Heart left ventricle (tissue), 13 donors: ENCODE measurements around the gene AHCTF1.
"Not testable (repeated sequence)": the region's sequence is repeated elsewhere in the genome, so short reads cannot be mapped to it uniquely, and the experiment has no call there.

Experiments
- POLR2A ChIP-seq, 2 donors: fragments of 450-650 bp; IDR thresholded peaks; one replicate each; pipeline ENCODE4 v1.6.1; 2017; ENCODE audit warnings: antibody characterized with exemption in 2 of 2, mild to moderate bottlenecking in 2 of 2, moderate library complexity in 2 of 2
- TF ChIP-seq, protein P1 (sequence below), 12 donors: fragments of 200-600 bp; sonication (generic) in 4 of 12; IDR thresholded peaks; one replicate each; pipeline versions ENCODE4 v1.5.0 to v1.8.0; 2018 to 2022; ENCODE audit warnings: antibody characterized with exemption in 12 of 12, mild to moderate bottlenecking in 5 of 12
- donor health status: ischemic (EF 13 %, LVEDD 7.1; RV severe dilation, severe dysfunction).
- donor health status: DM: no; HTN: yes; CAD: no.
- donor health status: DM: no; HTN: no; CAD: no.
- donor health status: ischemic (EF 25% LVEDD 6.9; RV normal size, moderate dysfunction).
- donor health status: ischemic (EF 25% LVEDD 5.7; RV mildly dilated, moderate dysfunction).
- donor health status: ischemic (EF 35%, LVEDD 5.7; RV mildly dilated, moderate dysfunction).
- donor health status: nonischemic (EF 11% LVEDD 7.7; RV severe dilation, severe dysfunction).
- donor health status: DM: yes; HTN: yes; CAD: no.
- donor health status: PGD.
- donor health status: ischemic (EF 29% LVEDD 5.4; RV normal size, mild dysfunction).
- donor health status: nonischemic (EF 23%, LVEDD 6.1; RV moderate dilation, normal function).

- TF ChIP-seq, protein P1, sequence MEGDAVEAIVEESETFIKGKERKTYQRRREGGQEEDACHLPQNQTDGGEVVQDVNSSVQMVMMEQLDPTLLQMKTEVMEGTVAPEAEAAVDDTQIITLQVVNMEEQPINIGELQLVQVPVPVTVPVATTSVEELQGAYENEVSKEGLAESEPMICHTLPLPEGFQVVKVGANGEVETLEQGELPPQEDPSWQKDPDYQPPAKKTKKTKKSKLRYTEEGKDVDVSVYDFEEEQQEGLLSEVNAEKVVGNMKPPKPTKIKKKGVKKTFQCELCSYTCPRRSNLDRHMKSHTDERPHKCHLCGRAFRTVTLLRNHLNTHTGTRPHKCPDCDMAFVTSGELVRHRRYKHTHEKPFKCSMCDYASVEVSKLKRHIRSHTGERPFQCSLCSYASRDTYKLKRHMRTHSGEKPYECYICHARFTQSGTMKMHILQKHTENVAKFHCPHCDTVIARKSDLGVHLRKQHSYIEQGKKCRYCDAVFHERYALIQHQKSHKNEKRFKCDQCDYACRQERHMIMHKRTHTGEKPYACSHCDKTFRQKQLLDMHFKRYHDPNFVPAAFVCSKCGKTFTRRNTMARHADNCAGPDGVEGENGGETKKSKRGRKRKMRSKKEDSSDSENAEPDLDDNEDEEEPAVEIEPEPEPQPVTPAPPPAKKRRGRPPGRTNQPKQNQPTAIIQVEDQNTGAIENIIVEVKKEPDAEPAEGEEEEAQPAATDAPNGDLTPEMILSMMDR (IDR thresholded peaks at IDR 0.05) = not testable (repeated sequence)
- not testable (repeated sequence) for TF ChIP-seq POLR2A (IDR thresholded peaks at IDR 0.05)
Measured at GRCh38 chr1:246813325-246813724, 118.4 kb downstream of the AHCTF1 start.
